Measurements from ENCODE around the gene DIP2B.

Gene DIP2B

DNA sequence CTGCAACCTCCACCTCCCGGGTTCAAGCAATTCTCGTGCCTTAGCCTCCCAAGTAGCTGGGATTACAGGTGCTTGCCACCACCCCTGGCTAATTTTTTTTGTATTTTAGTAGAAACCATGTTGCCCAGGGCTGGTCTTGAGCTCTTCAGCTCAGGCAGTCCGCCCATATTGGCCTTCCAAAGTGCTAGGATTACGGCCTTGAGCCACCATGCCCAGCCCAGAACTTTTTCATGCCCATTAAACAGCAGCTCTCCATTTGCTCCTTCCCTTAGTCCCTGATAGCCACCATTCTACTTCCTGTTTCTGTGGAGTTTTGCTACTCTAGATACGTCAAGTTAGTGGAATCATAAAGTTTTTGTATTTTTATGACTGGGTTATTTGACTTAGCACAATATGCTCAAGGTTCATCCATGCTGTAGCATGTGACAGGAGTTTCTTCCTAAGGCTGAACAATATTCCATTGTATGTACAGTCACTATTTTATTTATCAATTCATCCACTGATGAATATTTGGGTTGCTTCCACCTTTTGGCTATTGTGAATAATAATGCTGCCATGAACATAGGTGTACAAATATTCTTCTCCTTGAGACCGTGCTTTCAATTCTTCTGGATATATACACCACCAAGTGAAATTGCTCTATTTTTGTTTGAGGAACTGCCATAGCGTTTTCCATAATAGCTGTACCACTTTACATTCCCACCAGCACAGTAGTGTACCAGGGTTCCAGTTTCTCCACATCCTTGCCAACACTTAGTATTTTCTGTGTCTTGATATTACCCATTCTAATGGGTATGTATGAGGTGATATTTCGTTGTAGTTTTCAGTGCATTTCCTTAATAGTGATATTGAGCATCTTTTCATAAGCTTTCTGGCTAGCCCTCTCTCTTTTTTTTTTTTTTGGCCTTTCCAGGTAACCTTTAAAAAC, 274.1 kb downstream of the DIP2B start:
- DNase-seq, result no peak

DNA sequence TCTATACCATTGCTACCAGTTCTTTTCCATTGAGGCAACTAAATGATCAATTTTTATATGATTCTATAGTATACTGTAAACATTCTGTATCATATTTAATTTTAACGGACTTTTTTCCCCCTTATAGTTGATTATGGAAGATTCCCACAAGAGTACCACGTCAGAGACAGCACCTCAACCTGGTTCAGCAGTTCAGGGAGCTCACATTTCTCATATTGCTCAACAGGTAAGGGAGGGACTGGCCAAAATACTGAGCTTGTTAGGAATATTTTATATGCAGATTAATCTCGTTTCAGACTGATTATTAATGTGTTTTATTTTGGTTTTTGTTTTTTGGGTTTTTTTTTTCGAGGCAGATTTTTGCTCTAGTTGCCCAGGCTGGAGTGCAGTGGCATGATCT, 275.2 kb downstream of the DIP2B start:
- DNase-seq, result no peak

DNA sequence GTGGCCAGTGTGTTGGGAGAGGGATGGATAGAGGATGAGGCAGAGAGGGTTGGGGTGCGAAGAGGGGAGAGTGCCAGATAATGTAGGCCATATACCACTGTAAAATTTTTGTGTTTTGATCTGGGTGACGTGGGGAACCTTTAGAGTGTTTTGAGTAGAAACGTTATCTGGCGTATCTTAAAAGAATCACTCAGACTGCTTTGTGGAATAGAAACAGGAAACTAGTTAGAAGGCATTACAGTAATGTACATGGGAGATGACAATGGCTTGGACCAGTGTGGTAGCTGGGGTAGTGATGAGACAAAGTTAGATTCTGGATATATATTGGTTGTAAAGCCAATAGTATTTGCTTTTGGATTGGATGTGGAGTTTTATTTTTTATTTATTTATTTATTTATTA, 279.7 kb downstream of the DIP2B start:
- no peak for DNase-seq

DNA sequence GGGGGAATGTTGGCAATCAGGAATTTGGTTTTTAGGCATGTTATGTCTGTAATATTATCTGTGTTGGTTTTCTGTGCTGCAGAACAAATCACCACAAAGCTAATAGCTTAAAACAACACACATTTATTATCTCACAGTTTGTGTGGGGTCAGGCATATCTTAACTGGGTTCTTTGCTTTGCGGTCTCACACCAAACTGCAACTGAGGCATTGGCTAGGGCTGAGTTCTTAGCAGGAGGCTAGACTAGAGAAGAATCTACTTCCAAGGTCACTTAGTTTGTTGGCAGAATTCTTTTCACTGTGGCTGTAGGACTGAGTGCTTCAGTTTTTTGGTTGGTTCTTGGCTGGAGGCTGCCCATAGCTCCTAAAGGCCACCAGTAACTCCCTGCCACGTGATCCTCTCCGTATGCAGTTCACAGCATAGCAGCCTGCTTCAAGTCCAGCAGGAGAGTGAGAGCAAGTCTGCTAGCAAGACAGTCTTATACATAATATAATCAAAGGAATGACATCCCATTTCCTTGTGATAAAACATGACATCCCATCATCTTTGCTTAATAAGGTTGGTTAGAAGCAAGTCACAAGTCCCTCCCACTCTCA, 280.7 kb downstream of the DIP2B start:
- no peak for DNase-seq

DNA sequence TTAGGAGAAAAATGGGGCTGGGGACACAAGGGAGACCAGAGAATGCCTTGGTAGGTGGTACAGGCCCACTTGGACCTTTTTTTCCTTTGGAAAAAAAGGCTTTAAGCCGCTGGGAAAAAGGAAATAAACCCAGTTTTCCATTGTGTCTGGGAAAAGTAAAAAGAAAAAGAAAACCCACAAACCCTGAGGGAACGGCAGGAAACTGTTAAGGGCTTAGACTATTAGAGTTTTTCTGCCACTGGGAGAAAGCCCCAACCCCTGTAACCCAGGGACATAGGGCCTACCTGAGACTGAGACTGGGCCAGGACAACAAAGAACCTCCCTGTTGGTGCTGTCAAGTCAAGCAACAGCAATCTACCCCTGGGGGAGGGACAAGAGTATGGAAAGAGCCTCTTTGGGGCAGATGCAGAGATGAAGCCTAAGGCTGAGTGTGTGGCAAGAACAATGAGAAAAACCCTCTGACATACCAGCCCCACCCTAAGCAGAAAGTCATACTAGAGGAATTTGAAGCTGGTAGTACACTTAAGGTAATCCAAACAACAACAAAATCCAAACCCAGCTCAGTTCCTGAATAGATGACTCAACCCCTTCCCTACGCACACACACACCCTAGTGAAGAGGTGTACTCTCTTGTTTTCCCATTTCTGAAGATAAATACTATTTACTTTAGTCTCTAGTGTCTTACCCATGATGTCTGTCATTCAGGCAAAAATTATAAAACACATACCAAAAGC, 281.9 kb downstream of the DIP2B start:
- DNase-seq, result no peak

DNA sequence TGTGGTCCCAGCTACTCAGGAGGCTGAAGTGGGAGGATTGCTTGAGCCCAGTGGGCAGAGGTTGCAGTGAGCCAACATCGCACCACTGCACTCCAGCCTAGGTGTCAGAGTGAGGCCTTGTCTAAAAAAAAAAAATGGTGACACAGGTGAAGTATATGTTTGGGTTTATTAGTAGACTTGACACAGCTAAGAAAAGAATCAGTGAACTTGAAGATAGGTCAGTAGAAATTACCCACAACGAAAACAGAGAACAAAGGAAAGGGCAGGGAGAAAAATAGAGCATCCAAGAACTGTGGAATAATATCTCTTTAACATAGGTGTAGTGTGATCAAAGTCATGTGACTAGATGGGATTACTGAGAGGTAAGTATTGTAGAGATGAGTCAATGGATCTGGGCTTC, 282.8 kb downstream of the DIP2B start:
- no peak for DNase-seq

DNA sequence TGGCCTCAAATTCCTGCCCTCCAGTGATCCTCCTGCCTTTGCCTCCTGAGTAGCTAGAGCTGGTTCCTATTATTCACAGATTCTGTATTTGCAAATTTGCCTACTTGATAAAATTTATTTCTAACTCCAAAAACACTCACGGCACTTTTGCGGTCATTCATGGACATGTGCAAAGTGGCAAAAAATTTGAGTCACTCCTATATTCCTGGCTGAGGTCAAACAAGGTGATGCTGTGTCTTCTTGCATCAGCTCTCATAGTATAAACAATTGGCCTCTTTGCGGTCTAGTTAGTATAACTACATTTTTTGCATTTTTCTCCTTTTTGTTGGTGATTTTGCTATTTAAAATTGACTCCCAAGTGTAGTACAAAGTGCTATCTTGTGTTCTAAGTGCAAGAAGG, 283.8 kb downstream of the DIP2B start:
- DNase-seq, result no peak

DNA sequence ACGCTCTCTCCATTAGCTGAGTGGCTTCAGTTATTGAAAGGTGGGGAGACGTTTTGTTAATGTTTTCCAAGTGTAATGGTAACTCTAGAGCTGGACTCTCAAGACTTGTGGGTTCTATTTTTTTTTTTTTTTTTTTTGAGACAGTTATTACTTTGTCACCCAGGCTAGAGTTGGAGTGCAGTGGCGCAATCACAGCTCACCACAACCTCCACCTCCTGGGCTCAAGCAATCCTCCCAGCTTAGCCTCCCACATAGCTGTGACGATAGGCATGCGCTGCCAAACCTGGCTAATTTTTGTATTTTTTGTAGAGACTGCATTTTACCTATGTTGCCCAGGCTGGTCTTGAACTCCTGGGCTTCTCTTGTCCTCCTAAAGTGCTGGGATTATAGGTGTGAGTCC, 285.3 kb downstream of the DIP2B start:
- no peak for DNase-seq

All from retina (tissue), 1 donor.